Endothelial cell of umbilical vein (primary cell): ENCODE measurements around the gene CRELD2. TPM values are rescaled to one million over a fixed set of nuclear protein-coding genes. Genes with fewer than 3 reads are reported as not detected.

Source experiments
- BruUV-seq: library from RNA; stranded (reverse); fragments of 400-500 nt; replicated peaks from 2 replicates; lab custom pipeline; 2021; lab: Mats Ljungman, UMichigan
- CTCF ChIA-PET: fragments of 300-600, 350-600 bp; sonication (Branson Sonifier 250); formaldehyde crosslinking; loops from one replicate; lab custom pipeline; 2021; ENCODE audit warnings: antibody characterized with exemption, inconsistent platforms; lab: Charles Lee
- POLR2A ChIA-PET: fragments of 300-600, 350-600 bp; sonication (Branson Sonifier 250); formaldehyde crosslinking; loops from one replicate; lab custom pipeline; 2021; ENCODE audit warnings: antibody characterized with exemption, inconsistent platforms; lab: Charles Lee
- DNase-seq: peaks from one replicate; pipeline ENCODE4 v3.0.0-alpha.2; 2011; ENCODE audit warnings: low read depth, low spot score
- FAIRE-seq: peaks from 2 replicates; lab custom pipeline; 2011; peaks lifted over from hg19 to GRCh38; lab: Jason Lieb, UNC
- H2AFZ ChIP-seq: 2 replicates; pipeline ENCODE4 v1.6.0; 2012; ENCODE audit warnings: low read depth, low read length, control low read depth, inconsistent platforms
- H3K27ac ChIP-seq: 2 replicates; pipeline ENCODE4 v1.5.1; 2011; ENCODE audit warnings: low read depth, mild to moderate bottlenecking, control low read depth, low read length, moderate library complexity; ENCODE audit not compliant: insufficient read depth
- H3K27me3 ChIP-seq, 2 experiments: 2 replicates each; pipeline versions ENCODE4 v1.6.0 to v1.6.1; 2011; ENCODE audit warnings: low read length in 2 of 2, mixed read lengths in 1 of 2; ENCODE audit not compliant: control insufficient read depth in 2 of 2, insufficient read depth in 2 of 2
- H3K36me3 ChIP-seq, 2 experiments: 2 replicates in 1 of 2; 3 replicates in 1 of 2; pipeline ENCODE4 v1.5.1; 2011; ENCODE audit warnings: low read length in 2 of 2, mild to moderate bottlenecking in 1 of 2, moderate library complexity in 1 of 2; ENCODE audit not compliant: control insufficient read depth in 2 of 2, insufficient read depth in 2 of 2; ENCODE audit errors: extremely low read depth in 1 of 2
- H3K4me1 ChIP-seq: 3 replicates; pipeline ENCODE4 v1.5.1; 2011; ENCODE audit warnings: mild to moderate bottlenecking, low read length; ENCODE audit not compliant: control insufficient read depth, insufficient read depth; ENCODE audit errors: extremely low read depth
- H3K4me2 ChIP-seq: 2 replicates; pipeline ENCODE4 v1.6.1; 2011; ENCODE audit warnings: low read length, control low read depth, mixed read lengths; ENCODE audit not compliant: insufficient read depth
- H3K4me3 ChIP-seq, 3 experiments: fragments of 200-600 bp in 1 of 3; sonication (generic), shearing (Covaris generic) in 1 of 3; replicated peaks in 1 of 3; 2 replicates each; pipeline ENCODE4 v1.5.1; 2011 to 2016; ENCODE audit warnings: control low read depth in 3 of 3, low read length in 3 of 3, mild to moderate bottlenecking in 2 of 3, inconsistent platforms in 1 of 3, low read depth in 1 of 3, moderate library complexity in 1 of 3; ENCODE audit not compliant: insufficient read depth in 1 of 3
- H3K79me2 ChIP-seq: 2 replicates; pipeline ENCODE4 v1.6.0; 2012; ENCODE audit warnings: low read length, inconsistent platforms; ENCODE audit not compliant: control insufficient read depth, insufficient read depth
- H3K9ac ChIP-seq: replicated peaks from 2 replicates; pipeline ENCODE3; 2011; ENCODE audit warnings: low read length, control low read depth; ENCODE audit not compliant: insufficient read depth; ENCODE audit errors: extremely low read depth
- H3K9me1 ChIP-seq: replicated peaks from 3 replicates; pipeline ENCODE4 v1.6.0; 2011; ENCODE audit warnings: mild to moderate bottlenecking, low read length; ENCODE audit not compliant: control insufficient read depth, insufficient read depth; ENCODE audit errors: extremely low read depth
- H3K9me3 ChIP-seq: replicated peaks from 2 replicates; pipeline ENCODE4 v1.5.1; 2012; ENCODE audit warnings: low read length, inconsistent platforms; ENCODE audit not compliant: control insufficient read depth, insufficient read depth
- H4K20me1 ChIP-seq: replicated peaks from 2 replicates; pipeline ENCODE3; 2011; ENCODE audit warnings: mild to moderate bottlenecking, low read length; ENCODE audit not compliant: control insufficient read depth, insufficient read depth; ENCODE audit errors: extremely low read depth
- EZH2 ChIP-seq: IDR thresholded peaks from 2 replicates; pipeline ENCODE4 v1.6.1; 2012; ENCODE audit warnings: borderline replicate concordance, low read depth, mild to moderate bottlenecking, moderate library complexity, low read length, inconsistent platforms; ENCODE audit not compliant: severe bottlenecking
- FOS ChIP-seq: IDR thresholded peaks from 2 replicates; pipeline ENCODE4 v1.6.1; 2011; ENCODE audit warnings: mild to moderate bottlenecking, low read length, moderate library complexity, borderline replicate concordance; ENCODE audit not compliant: insufficient read depth
- JUN ChIP-seq: IDR thresholded peaks from 2 replicates; pipeline ENCODE4 v1.6.1; 2011; ENCODE audit warnings: borderline replicate concordance, low read depth; ENCODE audit not compliant: insufficient read length, insufficient read depth
- MAX ChIP-seq: IDR thresholded peaks from 2 replicates; pipeline ENCODE4 v1.6.1; 2011; ENCODE audit not compliant: insufficient read depth, insufficient read length
- POLR2A ChIP-seq: IDR thresholded peaks from 2 replicates; pipeline ENCODE4 v1.6.1; 2012; ENCODE audit warnings: low read depth, mild to moderate bottlenecking, control low read depth, low read length
- POLR2AphosphoS5 ChIP-seq: IDR thresholded peaks from 2 replicates; pipeline ENCODE4 v1.6.1; 2012; ENCODE audit warnings: low read depth, mild to moderate bottlenecking, control low read depth, low read length, moderate library complexity; ENCODE audit not compliant: insufficient read depth
- dilution Hi-C: fragments of 300-500 bp; cut with MboI; formaldehyde crosslinking; loops from one replicate; pipeline ENCODE4 v1.15.0; 2019; ENCODE audit warnings: low sequenced_read_pairs; ENCODE audit not compliant: extremely low pct_ligation_motif_present
- intact Hi-C: fragments of 100-400 bp; cut with micrococcal nuclease; formaldehyde crosslinking; loops from one replicate; pipeline ENCODE4 v1.10.0; 2022
- polyA plus RNA-seq, 4 experiments: library from polyadenylated mRNA; depleted of rRNA in 3 of 4; stranded (reverse) in 3 of 4; unstranded in 1 of 4; fragments of >200 nt; gene quantifications; 2 replicates each; pipeline versions ENCODE4 v1.2.1 to v1.2.3, GENCODE V29; 2011 to 2012; ENCODE audit warnings: missing spikeins in 1 of 4
- total RNA-seq: library from RNA; stranded (reverse); gene quantifications from 2 replicates; pipeline ENCODE4 v1.2.3, GENCODE V29; 2021
- TF ChIP-seq, protein P1 (sequence below), 2 donors: IDR thresholded peaks; 1 replicate in 1 of 2; 2 replicates in 1 of 2; pipeline ENCODE4 v1.5.1; 2011; ENCODE audit warnings: low read length in 2 of 2, mild to moderate bottlenecking in 2 of 2, moderate library complexity in 2 of 2, control low read depth in 1 of 2, inconsistent platforms in 1 of 2, low read depth in 1 of 2; ENCODE audit not compliant: insufficient read depth in 1 of 2; ENCODE audit errors: extremely low read depth in 1 of 2

CRELD2 gene
- total and polyA plus RNA-seq, 2 donors (not counting 3 experiments of a cell fraction or from before 2014, with no cell fraction given) = 71.0 to 86.3 TPM

GRCh38 chr22:49966774-49967705 is 48.6 kb downstream of the CRELD2 start:
- BruUV-seq = no TSS peak
- ChIA-PET CTCF (interaction anchor here (0.6 to 3.0 kb wide), 5 partner anchors 16 to 240 kb away, joined by 3 to 10 read pairs (median 6); no protein-coding TSS in a partner anchor), POLR2A (interaction anchor here (0.6 to 1.0 kb wide), 2 partner anchors 28 to 30 kb away, joined by 3 read pairs; no protein-coding TSS in a partner anchor)
- Histone ChIP-seq H3K9ac (no peak overlapping the region), H3K9me1 (no peaks in the 10 kb centered on the region), H3K36me3 (peaks cover 19 to 30% of the 10 kb centered on the region in 2 experiments), H3K4me1 (peaks cover 21% of the 10 kb centered on the region), H2AFZ (no peak overlapping the region), H3K4me2 (no peak overlapping the region), H3K27ac (no peak overlapping the region), H3K4me3 (no peak overlapping the region), H3K79me2 (peaks cover 33% of the 10 kb centered on the region), H4K20me1 (no peaks in the 10 kb centered on the region), H3K27me3 (no peaks in the 10 kb centered on the region), H3K9me3 (no peaks in the 10 kb centered on the region)
- no peak for TF ChIP-seq EZH2
- FAIRE-seq (no peak), DNase-seq (peak; percentile 24)
- dilution Hi-C loops (no loop called here), intact Hi-C loops (loop anchor here (1.0 kb wide), 1 partner anchor 36 kb away; no protein-coding TSS in a partner anchor)

- no peak for TF ChIP-seq EZH2
- no peak for TF ChIP-seq POLR2A
- no peak for TF ChIP-seq POLR2AphosphoS5
- TF ChIP-seq MAX = no peak
- TF ChIP-seq JUN = no peak
- TF ChIP-seq, protein P1, sequence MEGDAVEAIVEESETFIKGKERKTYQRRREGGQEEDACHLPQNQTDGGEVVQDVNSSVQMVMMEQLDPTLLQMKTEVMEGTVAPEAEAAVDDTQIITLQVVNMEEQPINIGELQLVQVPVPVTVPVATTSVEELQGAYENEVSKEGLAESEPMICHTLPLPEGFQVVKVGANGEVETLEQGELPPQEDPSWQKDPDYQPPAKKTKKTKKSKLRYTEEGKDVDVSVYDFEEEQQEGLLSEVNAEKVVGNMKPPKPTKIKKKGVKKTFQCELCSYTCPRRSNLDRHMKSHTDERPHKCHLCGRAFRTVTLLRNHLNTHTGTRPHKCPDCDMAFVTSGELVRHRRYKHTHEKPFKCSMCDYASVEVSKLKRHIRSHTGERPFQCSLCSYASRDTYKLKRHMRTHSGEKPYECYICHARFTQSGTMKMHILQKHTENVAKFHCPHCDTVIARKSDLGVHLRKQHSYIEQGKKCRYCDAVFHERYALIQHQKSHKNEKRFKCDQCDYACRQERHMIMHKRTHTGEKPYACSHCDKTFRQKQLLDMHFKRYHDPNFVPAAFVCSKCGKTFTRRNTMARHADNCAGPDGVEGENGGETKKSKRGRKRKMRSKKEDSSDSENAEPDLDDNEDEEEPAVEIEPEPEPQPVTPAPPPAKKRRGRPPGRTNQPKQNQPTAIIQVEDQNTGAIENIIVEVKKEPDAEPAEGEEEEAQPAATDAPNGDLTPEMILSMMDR (IDR thresholded peaks at IDR 0.05; ENCODE audit: extremely low read depth in 1 of 2, insufficient read depth in 1 of 2, low read depth in 1 of 2, low read length in 2 of 2) = no peak
- TF ChIP-seq FOS = no peak
- intact Hi-C loops (loop anchor here (1.0 kb wide), 1 partner anchor 36 kb away; no protein-coding TSS in a partner anchor), dilution Hi-C loops (no loop called here)
- Histone ChIP-seq H3K9ac (no peak overlapping the region), H3K4me2 (no peak overlapping the region), H3K36me3 (peaks cover 15 to 26% of the 10 kb centered on the region in 2 experiments), H3K79me2 (peaks cover 27% of the 10 kb centered on the region), H4K20me1 (no peaks in the 10 kb centered on the region), H3K4me1 (peaks cover 21% of the 10 kb centered on the region), H2AFZ (no peak overlapping the region), H3K27ac (no peak overlapping the region), H3K27me3 (no peaks in the 10 kb centered on the region), H3K9me1 (no peaks in the 10 kb centered on the region), H3K9me3 (no peaks in the 10 kb centered on the region), H3K4me3 (no peak overlapping the region)
- ChIA-PET POLR2A (no interaction called here), CTCF (interaction anchor here (1.4 to 3.0 kb wide), 4 partner anchors 16 to 239 kb away, joined by 4 to 10 read pairs (median 6); no protein-coding TSS in a partner anchor)
- BruUV-seq = no TSS peak
- DNase-seq = no peak
- FAIRE-seq = no peak
Measured at GRCh38 chr22:49967706-49968208, 49.3 kb downstream of the CRELD2 start.
